HG02571 (cell line): ENCODE measurements around the gene MET.
"Not testable (repeated sequence)": the region's sequence is repeated elsewhere in the genome, so short reads cannot be mapped to it uniquely, and the experiment has no call there.

Experiments used
- ATAC-seq: cut with Tn5 transposase; IDR thresholded peaks from one replicate; pipeline ENCODE4 v1.9.1; 2021; ENCODE audit warnings: mild to moderate bottlenecking, moderate library complexity; ENCODE audit not compliant: unreplicated experiment

The MET gene

GRCh38 chr7:116671681-116672595 is at the start of gene MET:
MET (plus strand) TSS chr7:116672196; CDS start chr7:116699085, 26,889 bp downstream.
- ATAC-seq, result peak; percentile 96

GRCh38 chr7:116626886-116627285 is 45.1 kb upstream of the MET start:
- ATAC-seq, result no peak

- no peak for ATAC-seq
Measured at GRCh38 chr7:116629051-116629463, 42.9 kb upstream of the MET start.

GRCh38 chr7:116630357-116630756 is 41.6 kb upstream of the MET start:
- ATAC-seq, result peak; percentile 93

- peak; percentile 61 for ATAC-seq
Measured at GRCh38 chr7:116630932-116631671, 40.9 kb upstream of the MET start.

GRCh38 chr7:116631676-116632075 is 40.3 kb upstream of the MET start:
- no peak for ATAC-seq

- ATAC-seq, result no peak
Measured at GRCh38 chr7:116632384-116632783, 39.6 kb upstream of the MET start.

- peak; percentile 32 for ATAC-seq
Measured at GRCh38 chr7:116633131-116633988, 38.6 kb upstream of the MET start.

- ATAC-seq, result no peak
Measured at GRCh38 chr7:116636997-116637396, 35.0 kb upstream of the MET start.

- not testable (repeated sequence) for ATAC-seq
Measured at GRCh38 chr7:116638592-116638991, 33.4 kb upstream of the MET start.

- ATAC-seq, result no peak
Measured at GRCh38 chr7:116641551-116642153, 30.3 kb upstream of the MET start.

GRCh38 chr7:116643148-116643547 is 28.8 kb upstream of the MET start:
- ATAC-seq, result not testable (repeated sequence)

- ATAC-seq, result no peak
Measured at GRCh38 chr7:116644628-116645027, 27.4 kb upstream of the MET start.

GRCh38 chr7:116647290-116647689 is 24.7 kb upstream of the MET start:
- ATAC-seq, result no peak

GRCh38 chr7:116647861-116648260 is 24.1 kb upstream of the MET start:
- no peak for ATAC-seq

- no peak for ATAC-seq
Measured at GRCh38 chr7:116650436-116650835, 21.6 kb upstream of the MET start.

- no peak for ATAC-seq
Measured at GRCh38 chr7:116652793-116653192, 19.2 kb upstream of the MET start.

GRCh38 chr7:116653204-116653603 is 18.8 kb upstream of the MET start:
- ATAC-seq, result no peak

GRCh38 chr7:116653646-116654045 is 18.4 kb upstream of the MET start:
- no peak for ATAC-seq

GRCh38 chr7:116659248-116659647 is 12.7 kb upstream of the MET start:
- not testable (repeated sequence) for ATAC-seq

- ATAC-seq, result no peak
Measured at GRCh38 chr7:116661865-116662264, 10.1 kb upstream of the MET start.
